GM18873 (cell line): ENCODE data around the gene SLC4A2.

Source experiments
- ATAC-seq: cut with Tn5 transposase; IDR thresholded peaks from one replicate; pipeline ENCODE4 v1.9.1; 2021; ENCODE audit warnings: mild to moderate bottlenecking, moderate library complexity, moderate number of reproducible peaks; ENCODE audit not compliant: unreplicated experiment, low FRiP score

SLC4A2 gene

DNA sequence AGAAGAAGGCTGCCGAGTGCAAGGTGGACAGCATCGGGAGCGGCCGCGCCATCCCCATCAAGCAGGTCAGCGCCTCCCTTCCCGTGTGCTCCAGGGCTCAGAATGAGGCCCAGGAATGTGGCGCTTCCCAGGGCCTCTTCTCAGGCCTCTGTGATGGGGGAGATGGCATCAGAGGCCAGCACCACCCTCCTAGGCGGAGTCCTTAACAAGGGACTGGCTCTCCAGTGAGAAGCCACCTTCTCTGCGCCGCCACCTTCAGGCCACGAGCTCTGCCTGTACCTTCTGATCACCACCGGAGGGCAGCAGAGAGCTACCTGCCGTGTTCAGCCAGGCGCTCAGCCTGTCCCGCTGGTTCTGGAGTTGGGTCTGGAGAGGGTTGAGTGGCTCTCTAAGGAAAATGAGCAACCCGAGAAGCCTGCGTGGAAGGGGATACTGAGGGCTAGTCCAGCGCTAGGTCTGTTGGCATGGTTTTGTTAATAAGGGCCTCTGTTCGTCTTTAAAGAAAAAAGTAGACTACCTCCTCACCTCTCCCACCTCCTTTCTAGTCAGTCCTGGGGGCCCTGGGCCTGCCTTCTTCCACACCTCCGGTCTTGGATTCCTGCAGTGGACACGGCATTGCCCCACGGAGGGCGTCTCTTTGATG is 64.6 kb downstream of the SLC4A2 start:
- ATAC-seq = no peak

DNA sequence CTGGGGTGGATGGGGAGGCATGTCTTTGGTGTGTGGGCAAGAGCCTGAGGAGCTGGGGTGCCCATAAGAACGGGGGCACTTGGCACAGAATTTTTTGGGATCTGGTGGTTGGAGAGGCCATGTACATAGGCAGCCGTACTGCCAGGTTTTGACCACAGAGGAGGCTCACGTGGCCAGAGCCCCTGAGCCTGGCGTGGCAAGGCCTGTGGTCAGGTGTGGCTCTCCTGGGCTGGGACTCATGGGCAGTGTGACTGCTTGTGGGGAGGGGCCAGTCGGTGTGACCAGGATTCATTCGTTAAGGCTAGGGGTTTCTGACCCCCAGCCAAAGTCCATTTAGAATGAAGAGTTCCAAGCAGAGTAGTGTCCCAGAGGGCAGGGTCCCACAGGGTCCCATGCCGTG is 65.1 kb downstream of the SLC4A2 start:
- ATAC-seq = no peak

DNA sequence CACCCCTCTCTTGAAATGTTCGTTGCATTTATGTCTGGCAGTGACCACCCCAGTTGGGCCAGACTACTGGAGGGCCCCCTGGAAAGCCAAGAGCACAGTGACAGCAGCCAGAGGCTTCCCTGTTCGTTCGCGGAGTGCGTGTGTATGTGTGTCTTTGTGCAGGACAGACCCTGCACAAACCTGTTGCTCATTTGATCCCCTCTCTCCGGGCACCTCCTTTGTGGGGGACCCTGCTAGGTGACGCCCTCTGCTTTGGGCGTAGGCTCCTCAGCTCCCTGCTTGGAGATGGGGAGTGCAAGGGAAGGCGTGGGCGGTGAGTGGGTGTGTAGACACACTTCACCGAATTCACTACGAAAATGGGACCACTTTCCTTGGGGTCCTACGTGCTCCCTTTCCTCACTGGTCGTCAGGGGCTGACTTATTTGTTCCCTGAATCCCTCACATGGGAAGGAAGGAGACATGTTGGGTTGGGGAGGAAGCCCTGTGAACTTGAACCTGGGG is 65.6 kb downstream of the SLC4A2 start:
- no peak for ATAC-seq

DNA sequence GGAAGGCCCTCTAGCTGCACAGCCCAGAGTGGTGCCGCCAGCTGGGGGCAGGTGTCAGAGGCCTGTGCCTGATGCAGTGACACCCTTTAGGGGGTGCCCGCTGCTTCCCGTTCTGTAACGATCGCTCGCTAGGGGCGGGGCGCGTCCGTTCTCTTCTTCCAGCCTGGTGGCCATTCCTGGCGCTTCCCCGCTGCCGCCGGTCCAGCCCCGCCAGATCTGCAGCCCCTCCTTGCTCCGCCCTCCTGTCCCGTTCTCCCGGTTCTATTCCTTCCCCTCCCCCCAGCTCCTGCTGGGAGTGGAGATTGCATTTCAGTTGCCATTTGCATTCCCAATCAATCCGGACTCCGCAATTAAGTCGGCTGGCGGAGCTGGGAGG is 66.1 kb downstream of the SLC4A2 start:
- ATAC-seq = no peak

DNA sequence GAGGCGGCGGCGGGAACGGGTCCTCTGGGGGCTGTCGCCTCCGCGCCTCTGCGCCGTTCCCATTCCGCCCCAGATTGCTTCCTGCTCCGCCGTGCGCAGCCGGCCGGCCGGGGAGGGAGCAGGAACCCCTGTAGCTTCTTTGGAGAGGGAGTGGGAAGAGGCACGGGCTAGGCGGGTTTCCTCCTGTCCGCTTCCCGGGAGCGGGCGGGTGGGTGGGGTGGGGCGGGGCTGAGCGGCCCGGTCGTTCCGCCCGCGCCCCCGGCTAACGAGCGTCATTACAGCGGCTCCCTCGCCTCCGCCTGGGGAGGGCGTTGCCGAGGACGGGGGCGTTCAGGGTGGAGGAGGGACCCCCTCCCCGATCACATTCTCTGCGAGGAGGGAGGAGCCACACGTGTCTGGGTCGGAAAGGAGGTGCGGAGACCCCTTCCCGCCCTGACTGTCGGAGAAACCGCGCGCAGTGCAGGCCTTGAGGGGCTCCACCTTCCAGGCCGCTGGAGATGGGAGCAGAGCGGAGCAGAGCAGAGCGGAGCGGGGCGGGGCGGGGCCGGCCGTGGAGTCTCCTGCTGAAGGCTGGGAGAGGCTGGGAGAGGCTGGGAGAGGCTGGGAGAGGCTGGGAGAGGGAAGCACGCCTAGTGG is 66.6 kb downstream of the SLC4A2 start:
- ATAC-seq = no peak
